Measurements from ENCODE around the gene DNHD1.

DNA sequence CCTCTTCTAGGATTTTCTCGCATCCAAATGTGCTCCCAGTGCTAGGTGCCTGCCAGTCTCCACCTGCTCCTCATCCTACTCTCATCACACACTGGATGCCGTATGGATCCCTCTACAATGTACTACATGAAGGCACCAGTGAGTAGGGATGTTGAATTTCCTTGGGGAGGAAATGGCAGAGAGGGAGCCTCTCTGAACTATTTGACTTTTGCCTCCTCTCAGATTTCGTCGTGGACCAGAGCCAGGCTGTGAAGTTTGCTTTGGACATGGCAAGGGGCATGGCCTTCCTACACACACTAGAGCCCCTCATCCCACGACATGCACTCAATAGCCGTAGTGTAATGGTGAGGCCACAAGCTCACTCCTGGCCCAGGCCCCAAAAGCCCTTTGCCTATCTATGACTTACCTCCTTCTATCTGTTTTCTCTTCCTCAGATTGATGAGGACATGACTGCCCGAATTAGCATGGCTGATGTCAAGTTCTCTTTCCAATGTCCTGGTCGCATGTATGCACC, 112.5 kb downstream of the DNHD1 start:
- TF ChIP-seq, protein P1, sequence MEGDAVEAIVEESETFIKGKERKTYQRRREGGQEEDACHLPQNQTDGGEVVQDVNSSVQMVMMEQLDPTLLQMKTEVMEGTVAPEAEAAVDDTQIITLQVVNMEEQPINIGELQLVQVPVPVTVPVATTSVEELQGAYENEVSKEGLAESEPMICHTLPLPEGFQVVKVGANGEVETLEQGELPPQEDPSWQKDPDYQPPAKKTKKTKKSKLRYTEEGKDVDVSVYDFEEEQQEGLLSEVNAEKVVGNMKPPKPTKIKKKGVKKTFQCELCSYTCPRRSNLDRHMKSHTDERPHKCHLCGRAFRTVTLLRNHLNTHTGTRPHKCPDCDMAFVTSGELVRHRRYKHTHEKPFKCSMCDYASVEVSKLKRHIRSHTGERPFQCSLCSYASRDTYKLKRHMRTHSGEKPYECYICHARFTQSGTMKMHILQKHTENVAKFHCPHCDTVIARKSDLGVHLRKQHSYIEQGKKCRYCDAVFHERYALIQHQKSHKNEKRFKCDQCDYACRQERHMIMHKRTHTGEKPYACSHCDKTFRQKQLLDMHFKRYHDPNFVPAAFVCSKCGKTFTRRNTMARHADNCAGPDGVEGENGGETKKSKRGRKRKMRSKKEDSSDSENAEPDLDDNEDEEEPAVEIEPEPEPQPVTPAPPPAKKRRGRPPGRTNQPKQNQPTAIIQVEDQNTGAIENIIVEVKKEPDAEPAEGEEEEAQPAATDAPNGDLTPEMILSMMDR (IDR thresholded peaks at IDR 0.05; ENCODE audit: low read depth, low read length, poor library complexity, severe bottlenecking): no peak
- TF ChIP-seq EZH2phosphoT487 (IDR thresholded peaks at IDR 0.05; ENCODE audit: borderline replicate concordance, low read length): no peak

All from DOHH2 (cell line).